Measurements from ENCODE around the gene CRACDL.
A peak's percentile ranks its signal among the peaks of the same experiment; 100 is the strongest.

CRACDL gene

DNA sequence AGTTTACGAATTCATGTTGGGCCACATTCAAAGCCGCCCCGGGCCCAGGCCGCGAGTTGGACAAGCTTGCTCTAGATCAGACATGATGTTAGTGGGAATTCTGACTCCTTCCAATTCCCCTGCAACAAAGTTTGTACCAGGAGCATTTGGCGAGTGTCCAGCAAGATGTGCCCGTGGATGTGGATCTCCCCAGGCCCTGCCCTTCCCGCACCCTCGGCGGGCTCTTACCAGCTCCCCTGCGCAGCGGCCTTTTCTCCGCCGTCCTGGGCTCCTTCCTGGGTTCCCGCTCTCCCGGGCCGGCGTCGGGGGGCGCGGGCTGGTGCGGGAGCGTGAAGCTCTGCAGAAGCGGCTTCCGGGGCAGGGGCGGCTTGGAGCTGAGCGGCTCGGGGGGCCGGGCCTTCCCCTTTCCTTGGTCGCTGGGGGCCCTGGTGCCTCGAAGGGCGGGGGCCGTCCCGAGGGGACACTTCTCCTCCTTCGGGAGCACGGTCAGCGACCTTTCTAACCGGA is 114.3 kb downstream of the CRACDL start:
- DNase-seq = no peak

DNA sequence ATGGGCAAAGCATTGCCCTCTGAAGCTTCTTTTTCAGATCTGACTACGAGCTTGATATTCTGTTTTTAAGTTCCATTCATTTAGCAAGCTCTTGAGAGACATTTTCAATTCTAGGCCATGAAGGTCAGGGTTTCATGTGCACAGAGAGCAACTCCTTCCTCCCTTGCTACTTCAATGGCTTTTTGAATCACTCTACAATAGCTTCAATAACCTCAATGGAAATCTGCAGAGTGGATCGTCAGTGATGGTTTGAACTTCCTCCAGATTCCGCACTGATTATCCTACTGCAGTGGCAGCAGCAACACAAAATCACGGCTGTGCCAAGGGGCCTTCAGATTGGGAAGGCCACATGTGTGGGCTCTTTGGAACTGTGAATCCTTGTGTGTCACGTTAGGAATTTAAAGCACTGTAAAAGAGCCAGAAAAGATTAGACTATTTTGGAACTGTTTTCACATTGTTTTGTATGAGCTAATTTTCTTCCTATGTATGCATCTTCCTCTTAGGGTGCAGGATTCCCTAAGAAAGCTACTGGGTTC is 116.7 kb downstream of the CRACDL start:
- DNase-seq = no peak

DNA sequence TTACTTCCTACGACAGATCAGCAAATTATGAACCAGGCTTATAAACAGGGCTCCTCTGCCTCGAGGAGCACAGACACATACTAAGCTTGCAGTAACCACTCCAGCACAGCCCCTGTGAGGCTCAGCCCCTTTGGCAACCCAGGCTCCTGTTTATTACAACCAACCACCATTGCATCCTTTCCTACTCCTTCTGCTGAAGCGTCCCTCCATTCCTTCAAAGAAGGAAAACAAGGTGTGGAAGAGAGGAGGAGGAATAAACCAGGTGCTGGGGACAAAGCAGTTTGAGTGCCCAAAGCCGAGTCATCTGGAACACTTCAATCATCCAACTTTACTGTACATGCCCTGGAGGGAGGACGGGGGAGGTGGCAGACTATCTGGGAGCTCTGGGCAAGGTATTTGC is 117.9 kb downstream of the CRACDL start:
- DNase-seq = no peak

DNA sequence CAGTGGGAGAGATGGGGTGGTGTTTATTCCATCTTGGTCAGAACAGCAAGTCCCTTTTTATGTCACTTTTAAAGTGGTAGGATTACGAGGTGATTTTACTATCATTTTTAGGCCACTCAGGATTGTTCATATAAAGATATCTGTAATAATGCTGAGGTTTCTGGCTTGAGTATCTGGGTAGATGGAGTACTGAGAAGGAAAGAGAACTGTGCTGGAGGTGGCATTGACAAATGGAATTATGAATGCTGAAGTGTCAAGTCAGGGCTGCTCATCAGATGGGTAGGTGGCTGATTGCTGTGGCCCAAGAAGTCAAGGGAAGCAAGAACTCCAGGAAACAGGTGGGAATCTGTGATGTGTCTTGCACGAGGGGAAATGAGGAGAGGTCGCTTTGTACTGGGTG is 119.7 kb downstream of the CRACDL start:
- DNase-seq = no peak

DNA sequence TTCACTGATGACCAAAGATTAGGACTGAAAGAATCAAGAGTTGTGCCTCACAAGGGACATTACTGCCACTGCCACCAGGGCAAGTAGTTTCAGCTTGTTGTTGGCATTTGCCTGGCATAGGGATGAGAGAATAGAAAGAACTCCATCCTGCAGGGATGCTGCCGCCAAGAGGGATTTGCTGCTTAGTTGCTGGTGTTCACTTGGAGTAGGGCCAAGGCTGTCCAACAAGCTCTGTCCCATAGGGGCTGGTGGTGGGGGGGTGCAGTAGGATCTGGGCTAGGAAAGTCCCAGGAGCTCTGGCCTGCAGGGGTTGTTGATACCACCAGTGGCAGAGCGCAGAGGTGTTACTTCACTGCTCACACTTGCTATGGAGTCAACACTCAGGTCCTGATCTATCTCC is 120.2 kb downstream of the CRACDL start:
- DNase-seq = no peak

DNA sequence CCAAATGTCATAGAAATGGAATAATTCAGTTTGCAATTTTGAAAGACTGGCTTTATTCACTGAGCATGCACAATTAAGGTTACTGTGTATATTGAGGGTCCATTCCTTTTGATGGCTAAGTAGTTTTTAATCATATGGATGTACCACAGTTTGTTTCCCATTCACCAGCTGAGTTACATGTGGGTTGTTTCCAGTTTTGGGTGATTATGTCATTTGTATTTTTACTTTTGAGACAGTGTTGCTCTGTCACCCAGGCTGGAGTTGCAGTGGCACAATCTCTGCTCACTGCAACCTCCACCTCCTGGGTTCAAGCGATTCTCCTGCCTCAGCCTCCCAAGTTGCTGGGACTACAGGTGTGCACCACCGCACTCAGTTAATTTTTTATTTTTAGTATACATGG is 124.3 kb downstream of the CRACDL start:
- no peak for DNase-seq

DNA sequence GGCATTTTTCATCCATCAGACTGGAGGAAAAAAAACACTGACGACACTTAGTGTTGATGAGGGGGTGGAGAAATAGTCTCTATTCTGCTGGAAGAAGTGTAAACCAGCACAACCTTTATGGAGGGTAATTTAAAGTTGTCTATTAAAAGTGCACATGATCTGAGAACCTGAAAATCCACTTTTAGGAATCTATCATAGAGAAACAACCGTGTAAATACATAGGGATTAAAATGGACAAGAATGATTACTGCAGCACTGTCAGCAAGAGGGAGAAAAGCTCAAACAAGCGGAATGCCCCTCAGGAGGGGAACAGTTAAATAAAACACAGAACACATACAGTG is 125.5 kb downstream of the CRACDL start:
- DNase-seq = no peak

DNA sequence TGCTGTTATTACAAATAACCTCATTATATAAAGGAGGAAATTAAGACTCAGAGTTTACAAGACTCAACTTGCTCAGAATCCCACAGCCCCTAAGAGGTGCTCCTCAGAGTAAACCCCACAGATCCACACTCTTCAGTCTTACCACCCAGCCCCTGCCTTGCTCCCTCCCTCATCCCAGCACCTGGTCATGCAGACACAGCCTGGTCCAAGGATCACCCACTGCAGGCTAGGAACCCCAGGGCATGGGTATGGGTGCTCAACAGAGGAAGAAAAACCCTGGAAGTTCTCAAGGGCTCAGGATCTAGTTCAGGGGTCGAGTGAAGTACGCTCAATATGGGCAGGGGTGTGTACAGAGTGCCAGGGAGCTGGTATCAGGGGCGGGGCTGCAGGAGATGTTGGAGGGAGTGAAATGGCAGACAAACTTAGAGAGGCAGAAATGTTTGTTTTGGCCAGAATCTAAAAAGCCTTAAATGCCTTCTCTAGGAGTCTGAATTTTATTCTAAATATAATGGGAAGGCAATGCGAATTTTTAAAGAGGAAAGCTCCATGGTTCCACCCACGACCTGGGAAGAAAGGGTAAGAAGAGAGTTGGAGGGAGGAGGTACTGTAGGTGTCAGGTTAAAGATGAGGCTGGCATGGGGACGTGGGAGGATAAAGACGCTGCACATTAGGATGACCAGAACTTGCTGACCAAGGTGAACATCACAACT is 126.0 kb downstream of the CRACDL start:
- no peak for DNase-seq

DNA sequence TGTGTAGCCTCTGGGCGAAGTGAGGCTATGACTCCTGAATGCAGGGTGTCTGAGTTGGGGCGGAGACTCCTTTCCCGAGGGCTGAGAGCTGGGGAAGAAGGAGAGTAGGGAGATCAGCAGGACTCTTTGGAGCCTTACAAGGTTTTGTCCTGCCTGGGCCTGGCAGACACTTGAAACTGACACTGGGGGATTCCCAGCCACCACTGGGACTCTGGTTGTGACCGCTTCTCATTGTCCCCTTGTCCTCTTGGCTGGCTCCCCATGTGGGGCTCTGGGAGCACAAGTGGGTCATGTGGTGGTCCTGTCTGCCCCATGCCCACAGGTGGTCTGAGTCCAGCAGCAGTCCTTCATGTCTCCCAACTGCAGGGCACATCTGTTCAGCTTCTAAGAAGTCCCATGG is 126.9 kb downstream of the CRACDL start:
- no peak for DNase-seq

DNA sequence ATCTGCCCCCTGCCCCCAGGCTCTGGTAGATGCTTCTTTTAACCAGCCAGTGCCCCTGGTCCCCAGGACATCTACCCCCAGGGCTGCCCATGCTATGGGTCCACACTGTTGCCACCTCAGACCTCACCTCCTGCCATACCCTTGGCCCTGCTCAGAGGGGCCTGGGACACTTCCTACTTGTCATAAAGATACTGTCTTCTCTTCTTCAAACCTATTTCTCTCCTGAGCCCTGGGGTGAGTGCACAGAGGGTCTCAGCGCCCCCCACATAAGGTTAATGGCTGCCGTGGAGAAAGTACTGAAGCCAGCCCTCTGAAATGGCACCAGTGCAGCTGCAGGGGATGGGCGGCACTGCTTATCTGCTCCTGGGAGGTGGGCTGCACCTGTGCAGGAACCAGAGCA is 127.5 kb downstream of the CRACDL start:
- DNase-seq = no peak

DNA sequence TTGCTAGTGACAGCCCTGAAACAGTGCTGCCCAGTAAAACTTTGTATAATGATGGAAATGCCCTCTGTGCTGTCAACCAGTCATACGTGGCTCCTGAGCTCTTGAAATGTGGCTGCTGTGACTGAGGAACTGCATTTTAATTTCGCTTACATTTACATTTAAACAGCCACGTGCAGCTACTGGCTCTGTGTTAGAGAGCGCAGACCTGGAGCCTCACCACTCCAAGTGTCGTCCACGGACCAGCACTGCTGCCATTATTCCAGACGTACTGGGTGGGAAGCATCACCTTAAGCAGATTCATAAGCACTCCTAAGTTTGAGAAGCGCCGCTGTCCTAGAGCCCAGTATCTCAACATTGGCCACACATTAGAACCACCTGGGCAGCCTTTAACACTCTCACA is 128.1 kb downstream of the CRACDL start:
- DNase-seq = no peak

DNA sequence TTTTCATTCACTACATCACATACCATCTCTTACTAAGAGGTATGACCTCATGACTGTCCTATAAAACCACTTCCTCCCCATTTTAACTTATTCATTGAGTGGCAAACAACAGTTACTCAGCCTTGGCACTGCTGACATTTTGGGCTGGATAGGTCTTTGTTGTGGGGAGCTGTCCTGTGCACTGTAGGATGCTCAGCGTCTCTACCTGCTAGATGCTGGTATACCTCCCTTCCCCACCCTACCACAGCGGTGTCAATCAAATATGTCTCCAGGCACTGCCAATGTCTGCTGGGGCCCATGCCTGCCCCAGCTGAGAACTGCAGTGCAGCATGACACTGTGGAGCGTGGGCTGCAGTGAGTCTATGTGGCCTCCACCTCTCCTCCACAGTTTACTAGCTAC is 128.8 kb downstream of the CRACDL start:
- DNase-seq = no peak

DNA sequence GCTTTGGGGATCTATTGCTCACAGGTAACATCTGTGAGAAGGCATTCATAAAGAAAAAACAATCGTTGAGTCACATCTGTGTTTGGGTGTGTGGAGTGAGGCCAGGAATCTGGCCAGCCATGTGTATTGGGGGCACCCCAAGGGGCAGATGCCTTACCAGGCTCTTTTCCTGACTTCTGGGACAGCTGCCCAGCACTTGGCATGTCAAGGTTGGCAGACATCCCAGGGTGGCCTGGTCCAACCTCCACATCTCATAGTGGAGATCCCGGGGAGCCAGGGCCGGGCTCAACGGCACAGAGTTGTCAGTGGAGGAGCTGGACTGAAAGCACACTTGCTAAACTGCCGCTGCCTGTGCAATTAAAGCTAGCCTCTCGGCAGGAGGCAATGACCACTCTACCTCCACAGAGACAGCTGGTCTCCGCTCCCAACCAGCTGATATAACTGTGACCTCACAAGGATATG is 129.8 kb downstream of the CRACDL start:
- peak; percentile 57 for DNase-seq

DNA sequence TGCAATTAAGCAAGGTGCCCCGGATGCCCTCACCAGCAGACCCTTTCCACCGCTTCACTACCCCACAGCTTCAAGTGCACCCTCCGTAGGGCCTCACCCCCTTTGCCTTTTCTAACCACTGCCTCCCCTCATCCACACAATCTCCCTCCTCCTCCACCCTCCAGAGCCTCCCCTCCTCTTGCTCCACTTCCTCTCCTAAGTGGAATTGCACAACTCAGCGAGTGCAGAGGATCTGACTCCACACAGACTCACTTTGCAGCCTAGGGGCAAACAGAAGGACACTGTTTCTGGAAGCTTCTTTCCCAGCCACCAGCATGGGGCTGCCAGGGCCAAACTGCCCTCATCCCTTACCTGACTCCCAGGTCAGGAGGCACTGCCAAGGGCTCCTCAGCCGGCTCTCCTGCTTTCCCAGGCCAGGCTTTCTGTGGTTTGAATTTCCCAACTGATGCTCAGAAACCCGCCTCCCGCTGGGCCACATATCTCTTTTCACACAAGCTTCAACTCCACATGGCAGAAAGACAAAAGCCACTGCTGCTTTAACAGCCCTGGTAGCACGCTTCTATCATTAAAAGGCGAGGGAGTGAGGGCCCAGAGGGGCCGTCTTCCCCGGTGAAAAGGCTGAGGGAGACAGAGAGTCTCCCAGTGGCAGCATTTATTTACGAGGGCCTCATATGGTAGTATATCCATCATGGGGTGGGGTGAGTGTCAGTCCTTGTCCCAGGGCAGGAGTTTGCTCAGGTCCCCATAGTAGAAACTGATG is 130.4 kb downstream of the CRACDL start:
- DNase-seq = no peak

DNA sequence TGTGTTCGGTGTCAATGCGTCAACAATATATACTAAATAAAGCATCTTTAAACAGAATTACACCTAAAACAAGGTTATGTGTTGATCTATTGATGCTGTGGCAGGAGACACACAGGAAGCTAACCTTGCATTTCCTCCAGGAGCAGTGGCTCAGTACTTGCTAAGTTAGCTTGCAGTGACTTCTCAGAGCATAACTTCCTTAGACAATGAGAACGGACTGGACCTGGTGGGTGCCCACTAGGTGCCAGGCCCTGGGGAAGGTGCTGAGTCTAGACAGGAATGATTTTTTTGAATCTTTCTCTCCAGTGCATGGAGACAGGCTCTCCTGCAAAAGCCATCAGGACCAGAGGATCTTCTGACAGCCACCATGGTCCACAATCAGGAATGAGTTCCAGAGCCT is 131.3 kb downstream of the CRACDL start:
- DNase-seq = no peak

DNA sequence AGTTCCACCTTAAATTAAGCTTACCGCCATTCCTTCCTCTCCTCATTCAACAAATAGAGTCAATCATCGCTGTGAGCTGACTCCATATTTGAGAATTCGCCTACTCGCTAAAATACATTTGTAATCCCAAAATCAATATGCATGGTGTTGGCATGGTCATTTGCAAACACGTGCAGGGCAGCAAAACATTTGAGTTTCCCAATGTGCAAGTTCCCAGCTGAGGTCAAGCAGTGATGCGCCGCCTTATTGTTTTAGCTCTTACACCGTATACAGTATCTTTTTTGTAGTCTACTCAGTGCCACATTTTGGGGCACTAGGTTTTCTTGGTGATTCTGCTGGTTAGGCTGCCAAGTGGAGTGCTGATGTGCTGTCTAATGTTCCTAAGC is 131.8 kb downstream of the CRACDL start:
- no peak for DNase-seq

DNA sequence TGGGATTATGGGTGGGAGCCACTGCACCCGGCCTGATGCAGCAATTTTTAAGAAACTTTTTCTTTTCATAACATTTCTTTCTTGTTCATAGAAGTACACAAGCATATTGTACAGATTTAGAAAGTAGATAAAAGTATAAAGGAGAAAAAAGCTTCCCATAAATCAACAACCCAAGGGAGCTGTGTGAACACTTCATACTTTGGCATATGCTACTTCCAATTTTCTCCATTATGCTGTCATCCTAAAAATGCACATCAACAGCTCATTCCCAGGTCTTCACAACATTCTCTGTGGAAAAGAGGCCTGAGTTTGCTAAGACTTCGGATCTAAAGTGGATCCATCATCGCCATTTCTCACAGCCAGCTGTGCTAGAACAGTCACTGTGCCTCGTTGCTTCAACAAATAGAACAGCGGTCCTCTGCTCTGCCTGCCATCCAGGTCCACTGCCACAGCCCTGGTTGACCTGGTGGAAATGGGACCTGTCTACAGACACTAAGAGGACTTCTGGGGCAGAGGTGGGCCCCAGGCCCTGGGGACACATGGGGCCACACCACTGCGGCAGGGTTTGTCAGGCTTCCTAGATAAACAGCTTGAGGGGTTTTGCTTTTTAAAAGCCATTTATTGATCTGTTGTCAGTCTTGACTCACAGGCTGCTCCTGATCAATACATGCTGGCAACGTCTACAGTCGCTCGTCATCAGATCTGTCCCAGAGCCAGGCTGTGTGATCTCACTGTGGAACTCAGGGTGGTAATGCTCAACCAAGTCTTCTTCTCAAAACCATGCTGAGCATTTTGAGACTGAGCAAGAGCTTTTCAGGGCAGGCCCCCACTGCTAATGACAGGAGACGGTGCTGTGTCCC is 132.4 kb downstream of the CRACDL start:
- DNase-seq = no peak

DNA sequence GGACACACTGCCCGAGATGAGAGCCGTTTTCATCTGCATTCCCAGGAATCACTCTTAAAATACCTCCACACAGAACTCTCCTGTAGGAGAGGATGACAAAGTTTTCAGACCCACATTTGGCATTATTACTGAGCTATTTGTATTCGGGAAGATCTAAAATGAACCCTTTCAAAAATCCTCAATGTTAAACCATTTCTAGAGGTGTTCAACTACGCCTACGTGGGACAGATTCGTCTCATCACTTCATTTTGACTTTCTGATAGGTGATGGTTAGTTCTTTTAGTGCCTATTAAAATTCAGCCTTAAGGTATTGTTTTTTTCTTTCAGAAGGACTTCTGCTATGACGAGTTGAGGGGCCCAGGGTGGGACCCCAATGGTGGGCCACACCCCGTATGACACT is 133.7 kb downstream of the CRACDL start:
- no peak for DNase-seq

DNA sequence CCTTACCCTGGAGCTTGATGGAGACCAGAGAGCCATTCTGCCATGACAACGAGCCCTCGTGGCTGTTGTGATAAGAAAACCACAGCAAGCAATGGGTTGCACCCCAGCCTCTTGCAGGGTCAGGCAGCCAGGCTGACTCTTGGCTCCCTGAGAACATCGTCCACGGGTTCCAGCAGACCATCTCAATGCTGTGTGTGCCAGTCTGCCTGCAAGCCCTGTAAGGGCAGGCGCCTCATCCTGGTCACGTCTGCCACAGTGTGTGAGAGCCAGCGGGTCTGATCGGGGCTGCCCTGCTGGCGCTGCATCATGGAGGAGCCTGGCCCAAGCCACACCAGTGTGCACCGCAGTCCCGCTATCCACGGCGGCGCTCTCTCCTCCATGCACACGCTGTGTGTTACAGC is 134.1 kb downstream of the CRACDL start:
- no peak for DNase-seq

DNA sequence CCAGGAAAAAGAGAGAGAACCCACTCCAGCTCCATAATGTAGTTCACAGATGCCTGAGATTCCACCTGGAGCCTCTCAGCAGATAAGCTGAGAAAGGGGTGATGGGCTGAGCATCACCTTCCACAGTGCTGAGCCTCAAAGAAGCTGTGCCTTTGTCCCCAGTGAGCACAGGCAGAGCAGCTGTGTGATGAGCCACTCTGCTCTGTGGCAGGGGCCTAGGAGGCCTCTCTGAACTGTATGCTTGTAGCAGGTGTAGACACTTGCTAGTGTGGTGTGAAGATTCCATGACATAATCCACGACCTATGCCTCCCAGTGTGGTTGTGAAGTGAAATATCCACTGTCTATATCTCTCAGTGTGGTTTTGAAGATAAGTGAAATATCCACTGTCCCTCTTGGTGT is 134.7 kb downstream of the CRACDL start:
- DNase-seq = no peak

DNA sequence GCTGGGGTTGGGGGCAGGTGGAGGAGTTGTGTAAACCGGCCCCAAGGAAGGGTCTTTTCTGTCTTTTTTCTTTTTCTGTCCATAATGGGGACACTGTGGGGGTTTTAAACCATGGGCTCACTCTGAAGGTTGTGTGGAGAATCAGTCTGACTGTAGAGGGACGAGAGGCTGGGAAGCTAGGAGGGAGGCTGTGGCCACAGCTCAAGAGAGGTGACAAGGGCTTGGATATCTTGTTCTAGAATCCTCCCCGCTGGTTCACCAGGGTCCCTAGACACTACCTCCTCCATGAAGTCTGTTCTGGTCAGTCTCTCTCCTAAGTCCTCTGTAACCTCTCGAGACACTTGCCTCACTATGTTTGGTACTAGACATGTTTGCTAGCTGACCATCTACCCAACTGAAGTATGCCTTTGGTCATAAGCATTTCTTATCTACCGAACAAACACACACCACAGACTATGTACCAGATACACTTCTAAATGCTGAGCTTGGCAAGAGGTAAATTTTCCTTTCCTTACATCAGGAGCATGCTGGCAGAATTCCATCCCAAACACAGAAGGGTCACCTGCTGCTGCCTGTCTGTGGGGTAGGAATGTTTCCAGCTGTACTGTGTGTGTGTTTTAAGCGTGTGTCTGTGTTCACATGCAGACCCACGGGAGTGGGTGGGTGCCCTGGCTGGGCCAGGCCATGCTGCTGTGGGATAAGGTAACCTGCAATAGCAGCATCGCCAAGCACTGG is 135.5 kb downstream of the CRACDL start:
- DNase-seq = no peak

Data from NCI-H2227 treated with DMSO at 0.1 percent for 48 hours (cell line).